Lower lobe of right lung (tissue), 2 donors: ENCODE results near the gene ERGIC3. TPM values are rescaled to one million over a fixed set of nuclear protein-coding genes. Genes with fewer than 3 reads are reported as not detected.
A peak's percentile ranks its signal among the peaks of the same experiment; 100 is the strongest.

Experiments used
- ATAC-seq, 2 donors: fragments of 200-7000 bp; cut with Tn5 transposase; one replicate each; pipeline ENCODE4 v1.9.1; 2020 to 2022; ENCODE audit warnings: mild to moderate bottlenecking in 2 of 2, moderate library complexity in 2 of 2
- DNase-seq: peaks from one replicate; pipeline ENCODE4 v3.0.0-alpha.2; 2020
- H3K27ac ChIP-seq: fragments of 200-600 bp; one replicate; pipeline ENCODE4 v1.8.0; 2022
- H3K27me3 ChIP-seq: fragments of 200-600 bp; one replicate; pipeline ENCODE4 v1.8.0; 2022; ENCODE audit warnings: low read depth
- H3K36me3 ChIP-seq: fragments of 200-600 bp; one replicate; pipeline ENCODE4 v1.8.0; 2022; ENCODE audit warnings: mild to moderate bottlenecking
- H3K4me1 ChIP-seq: fragments of 200-600 bp; one replicate; pipeline ENCODE4 v1.8.0; 2022
- H3K4me3 ChIP-seq: fragments of 200-600 bp; one replicate; pipeline ENCODE4 v1.8.0; 2022; ENCODE audit warnings: mild to moderate bottlenecking
- H3K9me3 ChIP-seq: fragments of 200-600 bp; one replicate; pipeline ENCODE4 v1.8.0; 2022
- CTCF ChIP-seq: fragments of 200-600 bp; IDR thresholded peaks from one replicate; pipeline ENCODE4 v1.8.0; 2022; ENCODE audit warnings: antibody characterized with exemption, mild to moderate bottlenecking
- intact Hi-C: fragments of 100-400 bp; cut with DNase I; formaldehyde crosslinking; loops from one replicate; pipeline ENCODE4 v1.11.0; 2022
- total RNA-seq: library from RNA; stranded (reverse); fragmentation: NEBNext Ultra II Directional; extraction: Animal tissue kit (Norgen Biotek cat#: 25700); gene quantifications from one replicate; pipeline ENCODE4 v1.2.1, GENCODE V29; 2021
- donor health status: DM: no; HTN: yes; CAD: no; lungs with severe emphysema.

ERGIC3 gene
- total RNA-seq, 1 donor from 2014 or later, result 189 TPM

GRCh38 chr20:35598899-35599775 lies 57.3 kb downstream of the ERGIC3 start:
- ATAC-seq, result peak; percentile 45 to 48
- intact Hi-C loops, result no loop called here

GRCh38 chr20:35599776-35600120 lies 57.9 kb downstream of the ERGIC3 start:
- no peak for DNase-seq
- Histone ChIP-seq H3K27me3 (peaks cover 28% of the 10 kb centered on the region), H3K4me3 (no peak overlapping the region), H3K9me3 (no peaks in the 10 kb centered on the region), H3K36me3 (no peaks in the 10 kb centered on the region), H3K4me1 (peaks cover 20% of the 10 kb centered on the region), H3K27ac (no peak overlapping the region)
- no peak for ATAC-seq
- intact Hi-C loops, result no loop called here
- TF ChIP-seq CTCF, result no peak

More at GRCh38 chr20:35598899-35599775, 57.3 kb downstream of the ERGIC3 start:
- TF ChIP-seq CTCF, result no peak
- no peak for DNase-seq
- H3K27ac ChIP-seq, result no peak overlapping the region
- H3K9me3 ChIP-seq, result no peaks in the 10 kb centered on the region
- H3K36me3 ChIP-seq, result no peaks in the 10 kb centered on the region
- no peak overlapping the region for H3K4me3 ChIP-seq
- peaks cover 20% of the 10 kb centered on the region for H3K4me1 ChIP-seq
- H3K27me3 ChIP-seq, result peaks cover 28% of the 10 kb centered on the region

- intact Hi-C loops, result no loop called here
- H3K27me3 ChIP-seq, result peaks cover 28% of the 10 kb centered on the region
- peaks cover 20% of the 10 kb centered on the region for H3K4me1 ChIP-seq
- no peak for TF ChIP-seq CTCF
- no peaks in the 10 kb centered on the region for H3K36me3 ChIP-seq
- no peak overlapping the region for H3K27ac ChIP-seq
- H3K9me3 ChIP-seq, result no peaks in the 10 kb centered on the region
- no peak for DNase-seq
- no peak for ATAC-seq
- H3K4me3 ChIP-seq, result peak overlapping the region; percentile 57
These were observed 58.5 kb downstream of the ERGIC3 start for GRCh38 chr20:35600176-35600992.

GRCh38 chr20:35600993-35601973 lies 59.4 kb downstream of the ERGIC3 start:
- TF ChIP-seq CTCF, result peak; percentile 59
- DNase-seq, result peak; percentile 87
- no peaks in the 10 kb centered on the region for H3K9me3 ChIP-seq
- peak; percentile 88 to 91 for ATAC-seq
- intact Hi-C loops, result no loop called here
- no peaks in the 10 kb centered on the region for H3K36me3 ChIP-seq
- H3K27ac ChIP-seq, result no peak overlapping the region
- H3K27me3 ChIP-seq, result peaks cover 28% of the 10 kb centered on the region
- H3K4me1 ChIP-seq, result peaks cover 20% of the 10 kb centered on the region
- peak overlapping the region; percentile 57 for H3K4me3 ChIP-seq

GRCh38 chr20:35601990-35602389 lies 60.1 kb downstream of the ERGIC3 start:
- DNase-seq (no peak), ATAC-seq (peak in 1 of 2 donors; percentile 4)
- peaks cover 20% of the 10 kb centered on the region for H3K4me1 ChIP-seq
- H3K4me3 ChIP-seq, result peak overlapping the region; percentile 57
- no peak for TF ChIP-seq CTCF
- H3K9me3 ChIP-seq, result no peaks in the 10 kb centered on the region
- H3K36me3 ChIP-seq, result no peaks in the 10 kb centered on the region
- peaks cover 28% of the 10 kb centered on the region for H3K27me3 ChIP-seq
- H3K27ac ChIP-seq, result no peak overlapping the region
- intact Hi-C loops, result no loop called here
